Measurements from ENCODE around the gene IFT20.

DNA sequence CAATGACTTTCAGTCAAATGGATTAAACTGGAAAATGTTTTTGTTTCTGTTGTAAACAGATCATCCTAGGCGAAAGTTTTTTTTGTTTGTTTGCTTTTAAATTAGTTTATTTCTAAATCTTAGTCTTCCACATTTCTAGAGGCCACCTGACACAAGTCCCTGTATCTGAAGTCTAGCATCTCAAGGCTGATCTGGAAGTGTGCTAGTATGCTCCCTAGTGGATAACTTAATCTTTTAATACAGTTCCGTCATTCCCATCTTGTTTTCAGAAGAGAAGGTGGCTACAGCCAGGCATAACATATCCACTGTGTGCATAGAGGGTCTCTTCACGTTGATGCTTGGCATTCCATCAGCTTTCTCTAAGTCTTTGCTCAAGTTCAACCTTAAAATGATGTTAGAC lies 7.6 kb downstream of the IFT20 start:
- TF ChIP-seq, protein P1, sequence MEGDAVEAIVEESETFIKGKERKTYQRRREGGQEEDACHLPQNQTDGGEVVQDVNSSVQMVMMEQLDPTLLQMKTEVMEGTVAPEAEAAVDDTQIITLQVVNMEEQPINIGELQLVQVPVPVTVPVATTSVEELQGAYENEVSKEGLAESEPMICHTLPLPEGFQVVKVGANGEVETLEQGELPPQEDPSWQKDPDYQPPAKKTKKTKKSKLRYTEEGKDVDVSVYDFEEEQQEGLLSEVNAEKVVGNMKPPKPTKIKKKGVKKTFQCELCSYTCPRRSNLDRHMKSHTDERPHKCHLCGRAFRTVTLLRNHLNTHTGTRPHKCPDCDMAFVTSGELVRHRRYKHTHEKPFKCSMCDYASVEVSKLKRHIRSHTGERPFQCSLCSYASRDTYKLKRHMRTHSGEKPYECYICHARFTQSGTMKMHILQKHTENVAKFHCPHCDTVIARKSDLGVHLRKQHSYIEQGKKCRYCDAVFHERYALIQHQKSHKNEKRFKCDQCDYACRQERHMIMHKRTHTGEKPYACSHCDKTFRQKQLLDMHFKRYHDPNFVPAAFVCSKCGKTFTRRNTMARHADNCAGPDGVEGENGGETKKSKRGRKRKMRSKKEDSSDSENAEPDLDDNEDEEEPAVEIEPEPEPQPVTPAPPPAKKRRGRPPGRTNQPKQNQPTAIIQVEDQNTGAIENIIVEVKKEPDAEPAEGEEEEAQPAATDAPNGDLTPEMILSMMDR (IDR thresholded peaks at IDR 0.05), result peak; percentile 40; the same call in 2 of the 3 replicates
- TF ChIP-seq, protein P2, sequence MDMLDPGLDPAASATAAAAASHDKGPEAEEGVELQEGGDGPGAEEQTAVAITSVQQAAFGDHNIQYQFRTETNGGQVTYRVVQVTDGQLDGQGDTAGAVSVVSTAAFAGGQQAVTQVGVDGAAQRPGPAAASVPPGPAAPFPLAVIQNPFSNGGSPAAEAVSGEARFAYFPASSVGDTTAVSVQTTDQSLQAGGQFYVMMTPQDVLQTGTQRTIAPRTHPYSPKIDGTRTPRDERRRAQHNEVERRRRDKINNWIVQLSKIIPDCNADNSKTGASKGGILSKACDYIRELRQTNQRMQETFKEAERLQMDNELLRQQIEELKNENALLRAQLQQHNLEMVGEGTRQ (IDR thresholded peaks at IDR 0.05), result no peak
- TF ChIP-seq CEBPB (IDR thresholded peaks at IDR 0.05) (no peak), RARB (CRISPR knock-in tag; IDR thresholded peaks at IDR 0.05) (no peak), POLR2A (IDR thresholded peaks at IDR 0.05; ENCODE audit: low read length) (no peak), POLR2AphosphoS2 (conservative IDR thresholded peaks at IDR 0.05; ENCODE audit: low read length) (no peak)
- TF ChIP-seq, protein P3, sequence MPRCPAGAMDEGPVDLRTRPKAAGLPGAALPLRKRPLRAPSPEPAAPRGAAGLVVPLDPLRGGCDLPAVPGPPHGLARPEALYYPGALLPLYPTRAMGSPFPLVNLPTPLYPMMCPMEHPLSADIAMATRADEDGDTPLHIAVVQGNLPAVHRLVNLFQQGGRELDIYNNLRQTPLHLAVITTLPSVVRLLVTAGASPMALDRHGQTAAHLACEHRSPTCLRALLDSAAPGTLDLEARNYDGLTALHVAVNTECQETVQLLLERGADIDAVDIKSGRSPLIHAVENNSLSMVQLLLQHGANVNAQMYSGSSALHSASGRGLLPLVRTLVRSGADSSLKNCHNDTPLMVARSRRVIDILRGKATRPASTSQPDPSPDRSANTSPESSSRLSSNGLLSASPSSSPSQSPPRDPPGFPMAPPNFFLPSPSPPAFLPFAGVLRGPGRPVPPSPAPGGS (IDR thresholded peaks at IDR 0.05), result no peak
